ENCODE data around the gene MISP3.

GRCh38 chr19:14112809-14113385 lies 40.3 kb downstream of the MISP3 start:
- TF ChIP-seq POLR2AphosphoS5 (IDR thresholded peaks at IDR 0.05; ENCODE audit: low read depth, low read length), result no peak
- TF ChIP-seq POLR2A (IDR thresholded peaks at IDR 0.05; ENCODE audit: low read depth, low read length), result no peak

All from GM12892 (cell line).